Gastroesophageal sphincter (tissue), 4 donors: ENCODE results near the gene PRICKLE1. TPM values are rescaled to one million over a fixed set of nuclear protein-coding genes. Genes with fewer than 3 reads are reported as not detected.

Experiments
- ATAC-seq: fragments of 150-250 bp; one replicate; pipeline ENCODE4 v1.9.1; 2016; ENCODE audit warnings: mild to moderate bottlenecking, moderate library complexity
- H3K27ac ChIP-seq, 4 donors: fragments of 200-600 bp; sonication (generic) in 3 of 4; 1 replicate in 3 of 4; 2 replicates in 1 of 4; pipeline ENCODE4 v1.5.1; 2016 to 2019
- H3K27me3 ChIP-seq: fragments of 200-600 bp; sonication (generic); one replicate; pipeline ENCODE4 v1.5.1; 2019
- H3K36me3 ChIP-seq, 2 donors: fragments of 200-600 bp; sonication (generic); one replicate each; pipeline ENCODE4 v1.5.1; 2019; ENCODE audit warnings: control low read depth in 1 of 2
- H3K4me1 ChIP-seq, 3 donors: fragments of 200-600 bp; sonication (generic); 1 replicate in 2 of 3; 2 replicates in 1 of 3; pipeline ENCODE4 v1.5.1; 2016 to 2019; ENCODE audit warnings: control low read depth in 2 of 3
- H3K4me3 ChIP-seq, 2 donors: fragments of 200-600 bp; sonication (generic); one replicate each; pipeline ENCODE4 v1.5.1; 2019; ENCODE audit warnings: mild to moderate bottlenecking in 1 of 2, moderate library complexity in 1 of 2
- H3K9me3 ChIP-seq, 3 donors: fragments of 200-600 bp; sonication (generic); one replicate each; pipeline ENCODE4 v1.5.1; 2017 to 2019; ENCODE audit warnings: control low read depth in 2 of 3
- CTCF ChIP-seq, 4 experiments: fragments of 200-600 bp in 2 of 4; fragments of 450-650 bp in 2 of 4; sonication (generic) in 1 of 4; IDR thresholded peaks; one replicate each; pipeline ENCODE4 v1.5.1; 2017 to 2019; ENCODE audit warnings: antibody characterized with exemption in 4 of 4, mild to moderate bottlenecking in 2 of 4, moderate library complexity in 2 of 4
- EP300 ChIP-seq: sonication (generic); formaldehyde crosslinking; IDR thresholded peaks from one replicate; pipeline ENCODE4 v1.6.1; 2017; ENCODE audit warnings: antibody characterized with exemption, mild to moderate bottlenecking
- POLR2A ChIP-seq, 2 donors: fragments of 450-650 bp; IDR thresholded peaks; one replicate each; pipeline ENCODE4 v1.6.1; 2017; ENCODE audit warnings: antibody characterized with exemption in 2 of 2, mild to moderate bottlenecking in 2 of 2, moderate library complexity in 1 of 2
- POLR2AphosphoS5 ChIP-seq: sonication (generic); formaldehyde crosslinking; IDR thresholded peaks from one replicate; pipeline ENCODE4 v1.6.1; 2017; ENCODE audit warnings: antibody characterized with exemption
- WGBS, 2 donors: methylation state at CpG; one replicate each; pipeline ENCODE4 v1.1.5; 2018; ENCODE audit warnings: low coverage in 1 of 2; 5-methylcytosine and 5-hydroxymethylcytosine counted together
- total RNA-seq, 4 donors: library from RNA; depleted of rRNA; stranded (reverse); fragments of >200 nt; gene quantifications; one replicate each; pipeline ENCODE4 v1.1.0, GENCODE V29; 2016

PRICKLE1 gene
- total RNA-seq, 4 donors from 2014 or later, result 8.3 to 30.0 (median 23.3) TPM

GRCh38 chr12:42582050-42582449, 7.5 kb downstream of the PRICKLE1 start:
- ATAC-seq, result no peak
- Histone ChIP-seq H3K4me3 (no peak overlapping the region), H3K27ac (peak overlapping the region in 1 of 4 donors; percentile 61), H3K4me1 (peaks cover 3 to 78% (median 7%) of the 10 kb centered on the region in 3 donors), H3K27me3 (no peaks in the 10 kb centered on the region), H3K36me3 (no peaks in the 10 kb centered on the region), H3K9me3 (no peaks in the 10 kb centered on the region)
- WGBS, 2 donors, result 0 to 14% methylated on average over 1 of the region's 1 CpG
- TF ChIP-seq CTCF (IDR thresholded peaks at IDR 0.05), result no peak
- no peak for TF ChIP-seq POLR2AphosphoS5
- no peak for TF ChIP-seq POLR2A (IDR thresholded peaks at IDR 0.05)
- no peak for TF ChIP-seq EP300

DNA sequence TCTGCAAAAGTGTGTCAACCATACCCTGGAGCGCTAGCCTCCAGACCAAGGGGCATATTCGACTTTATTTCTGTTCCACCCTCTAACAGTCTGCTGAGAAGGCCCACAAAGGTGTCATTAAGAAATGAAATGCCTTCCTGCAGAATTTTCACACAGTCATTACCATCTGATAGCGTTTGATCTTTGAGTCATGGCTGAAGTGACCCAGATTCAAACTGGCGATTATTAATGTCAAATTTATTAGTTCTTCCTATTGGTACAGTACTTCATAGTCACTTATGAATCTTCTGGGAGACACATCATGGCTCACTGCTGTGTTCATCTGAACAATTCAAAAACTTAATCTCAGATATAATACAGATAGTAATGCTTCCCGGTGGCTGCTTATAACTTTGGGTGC, 13.2 kb downstream of the PRICKLE1 start:
- TF ChIP-seq EP300 (no peak), POLR2AphosphoS5 (no peak), POLR2A (IDR thresholded peaks at IDR 0.05) (no peak), CTCF (IDR thresholded peaks at IDR 0.05) (no peak)
- WGBS, 2 donors, result 65 to 70% methylated on average over 4 to 5 of the region's 5 CpGs
- Histone ChIP-seq H3K27ac (no peak overlapping the region), H3K4me1 (peaks cover 0 to 48% (median 0%) of the 10 kb centered on the region in 3 donors), H3K4me3 (no peak overlapping the region), H3K9me3 (no peaks in the 10 kb centered on the region), H3K36me3 (no peaks in the 10 kb centered on the region), H3K27me3 (no peaks in the 10 kb centered on the region)
- ATAC-seq, result no peak

DNA sequence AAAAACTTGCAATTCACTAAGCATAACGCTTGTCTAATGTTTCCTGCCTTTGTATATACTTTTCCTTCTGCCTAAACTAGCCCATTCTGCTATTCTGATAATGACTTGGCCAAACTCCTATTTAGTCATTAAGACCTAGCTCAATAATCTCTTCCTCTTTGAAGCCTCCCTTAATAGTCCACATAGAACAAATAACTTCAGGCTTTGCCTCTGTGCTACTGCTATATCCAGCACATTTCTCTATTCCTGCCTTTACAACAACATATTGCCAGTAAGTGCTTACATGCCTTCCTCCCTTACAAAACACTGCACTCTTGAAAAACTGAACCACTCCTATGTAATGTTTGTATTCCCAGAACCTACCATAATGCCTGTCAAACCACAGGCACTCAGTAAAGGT, 13.8 kb downstream of the PRICKLE1 start:
- Histone ChIP-seq H3K27me3 (no peaks in the 10 kb centered on the region), H3K4me3 (no peak overlapping the region), H3K36me3 (no peaks in the 10 kb centered on the region), H3K4me1 (peaks cover 0 to 42% (median 0%) of the 10 kb centered on the region in 3 donors), H3K9me3 (no peaks in the 10 kb centered on the region), H3K27ac (no peak overlapping the region)
- TF ChIP-seq POLR2A (IDR thresholded peaks at IDR 0.05) (no peak), EP300 (no peak), CTCF (IDR thresholded peaks at IDR 0.05) (no peak), POLR2AphosphoS5 (no peak)
- 30 to 56% methylated on average over 1 of the region's 1 CpG for WGBS, 2 donors
- ATAC-seq, result no peak

GRCh38 chr12:42574851-42575266, 14.7 kb downstream of the PRICKLE1 start:
- no peaks in the 10 kb centered on the region for H3K36me3 ChIP-seq
- ATAC-seq, result no peak
- H3K4me1 ChIP-seq, result peaks cover 0 to 42% (median 0%) of the 10 kb centered on the region in 3 donors
- TF ChIP-seq POLR2AphosphoS5, result no peak
- TF ChIP-seq POLR2A (IDR thresholded peaks at IDR 0.05), result no peak
- no peak for TF ChIP-seq EP300
- no peak for TF ChIP-seq CTCF (IDR thresholded peaks at IDR 0.05)
- no peaks in the 10 kb centered on the region for H3K9me3 ChIP-seq
- no peak overlapping the region for H3K4me3 ChIP-seq
- no peak overlapping the region for H3K27ac ChIP-seq
- H3K27me3 ChIP-seq, result no peaks in the 10 kb centered on the region

DNA sequence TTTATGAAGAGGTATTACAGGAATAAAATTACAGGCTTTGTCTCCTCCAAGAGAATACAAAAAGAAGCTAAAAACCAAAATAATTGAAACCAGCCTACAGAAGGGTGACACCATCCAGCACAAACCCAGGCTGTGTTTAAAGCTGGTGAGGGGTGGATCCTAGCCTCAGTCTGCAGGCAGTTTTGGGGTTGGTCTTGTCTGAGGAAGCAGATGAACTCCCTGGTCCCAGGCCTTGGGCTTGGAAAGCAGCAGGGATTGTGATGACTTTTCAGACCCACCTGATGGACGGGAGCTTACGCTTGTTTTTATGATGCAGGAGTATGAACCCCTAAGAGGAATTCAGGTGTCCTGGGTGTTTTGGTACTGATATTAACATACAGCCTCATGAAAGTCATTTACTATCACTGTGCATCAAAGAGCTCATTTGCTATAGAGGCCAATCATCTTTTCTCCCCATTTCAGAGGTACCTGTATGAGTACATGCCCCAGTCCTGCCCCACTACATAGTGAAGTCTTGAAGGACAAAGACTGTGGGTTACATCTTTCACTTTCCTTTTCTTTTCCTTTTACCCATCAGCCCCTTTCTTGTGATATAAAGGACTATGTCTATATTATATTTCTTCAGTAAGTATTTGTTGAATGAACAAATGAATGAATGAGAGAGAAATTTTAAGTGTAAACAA, 18.1 kb downstream of the PRICKLE1 start:
- Histone ChIP-seq H3K27me3 (no peaks in the 10 kb centered on the region), H3K4me3 (no peak overlapping the region), H3K9me3 (no peaks in the 10 kb centered on the region), H3K36me3 (no peaks in the 10 kb centered on the region), H3K4me1 (peaks cover 0 to 23% (median 0%) of the 10 kb centered on the region in 3 donors), H3K27ac (no peak overlapping the region)
- no peak for ATAC-seq
- TF ChIP-seq POLR2AphosphoS5 (no peak), CTCF (IDR thresholded peaks at IDR 0.05) (no peak), EP300 (no peak), POLR2A (IDR thresholded peaks at IDR 0.05) (no peak)
- WGBS, 2 donors, result 88% methylated on average over 2 of the region's 2 CpGs; no CpG with 5 or more reads in 1 of the 2 donors
